Body of pancreas (tissue), 4 donors: Measurements from ENCODE around the gene IGSF3.

Experiments
- POLR2A ChIP-seq, 3 donors: fragments of 450-650 bp; IDR thresholded peaks; one replicate each; pipeline ENCODE4 v1.6.1; 2016; ENCODE audit warnings: antibody characterized with exemption in 3 of 3, mild to moderate bottlenecking in 2 of 3
- TF ChIP-seq, protein P1 (sequence below), 7 experiments: fragments of 450-650 bp in 4 of 7; fragments of 200-600 bp in 3 of 7; sonication (generic) in 3 of 7; IDR thresholded peaks; one replicate each; pipeline ENCODE4 v1.5.1; 2016 to 2019; ENCODE audit warnings: antibody characterized with exemption in 7 of 7

DNA sequence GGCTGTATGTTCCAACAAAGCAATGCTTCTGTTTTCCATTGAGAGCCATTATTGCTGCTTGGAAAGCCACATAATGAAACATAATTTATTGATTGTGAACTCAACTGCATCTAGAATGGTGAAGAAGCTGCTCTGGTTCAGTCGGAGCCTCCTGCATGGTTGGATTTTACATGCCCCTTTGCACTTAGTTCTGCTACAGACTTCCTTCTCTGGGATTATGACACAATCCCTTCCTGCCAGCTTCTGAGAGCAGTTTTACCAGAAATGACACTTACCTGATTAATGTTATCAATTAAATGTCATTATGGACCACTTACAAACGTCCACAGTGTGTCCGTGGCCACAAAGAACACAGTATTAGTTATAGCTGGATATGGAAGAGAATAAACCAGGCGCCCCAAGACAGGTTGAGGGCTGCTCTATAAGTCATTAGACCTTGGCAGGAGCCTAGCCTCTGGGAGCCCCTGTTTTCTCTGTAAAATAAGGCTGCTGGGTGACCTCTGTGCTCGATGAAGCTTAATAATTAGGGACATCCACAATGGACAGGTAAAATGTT, 89.7 kb downstream of the IGSF3 start:
- TF ChIP-seq, protein P1, sequence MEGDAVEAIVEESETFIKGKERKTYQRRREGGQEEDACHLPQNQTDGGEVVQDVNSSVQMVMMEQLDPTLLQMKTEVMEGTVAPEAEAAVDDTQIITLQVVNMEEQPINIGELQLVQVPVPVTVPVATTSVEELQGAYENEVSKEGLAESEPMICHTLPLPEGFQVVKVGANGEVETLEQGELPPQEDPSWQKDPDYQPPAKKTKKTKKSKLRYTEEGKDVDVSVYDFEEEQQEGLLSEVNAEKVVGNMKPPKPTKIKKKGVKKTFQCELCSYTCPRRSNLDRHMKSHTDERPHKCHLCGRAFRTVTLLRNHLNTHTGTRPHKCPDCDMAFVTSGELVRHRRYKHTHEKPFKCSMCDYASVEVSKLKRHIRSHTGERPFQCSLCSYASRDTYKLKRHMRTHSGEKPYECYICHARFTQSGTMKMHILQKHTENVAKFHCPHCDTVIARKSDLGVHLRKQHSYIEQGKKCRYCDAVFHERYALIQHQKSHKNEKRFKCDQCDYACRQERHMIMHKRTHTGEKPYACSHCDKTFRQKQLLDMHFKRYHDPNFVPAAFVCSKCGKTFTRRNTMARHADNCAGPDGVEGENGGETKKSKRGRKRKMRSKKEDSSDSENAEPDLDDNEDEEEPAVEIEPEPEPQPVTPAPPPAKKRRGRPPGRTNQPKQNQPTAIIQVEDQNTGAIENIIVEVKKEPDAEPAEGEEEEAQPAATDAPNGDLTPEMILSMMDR (IDR thresholded peaks at IDR 0.05) = no peak
- no peak for TF ChIP-seq POLR2A (IDR thresholded peaks at IDR 0.05)
